Mesenchymal stem cell (in vitro differentiated cells and primary cell): ENCODE measurements around the gene PRSS12.

Experiments used
- DNase-seq: peaks from one replicate; pipeline ENCODE4 v3.0.0-alpha.2; 2013
- H2AFZ ChIP-seq: one replicate; pipeline ENCODE4 v1.6.1; 2013; ENCODE audit warnings: low read depth, mild to moderate bottlenecking, control low read depth, inconsistent platforms, low read length, moderate library complexity
- H2AK5ac ChIP-seq: 2 replicates; pipeline ENCODE4 v1.6.1; 2013; ENCODE audit warnings: low read length, moderate library complexity, mild to moderate bottlenecking, inconsistent platforms; ENCODE audit not compliant: severe bottlenecking
- H2BK120ac ChIP-seq: one replicate; pipeline ENCODE4 v1.6.1; 2013; ENCODE audit warnings: low read depth, mild to moderate bottlenecking, inconsistent platforms, low read length, moderate library complexity
- H2BK12ac ChIP-seq, 2 experiments: one replicate each; pipeline ENCODE4 v1.6.1; 2013; ENCODE audit warnings: inconsistent platforms in 2 of 2, low read length in 2 of 2, mild to moderate bottlenecking in 2 of 2, moderate library complexity in 2 of 2, control low read depth in 1 of 2
- H2BK15ac ChIP-seq: one replicate; pipeline ENCODE4 v1.6.1; 2013; ENCODE audit warnings: mild to moderate bottlenecking, low read depth, inconsistent platforms; ENCODE audit not compliant: poor library complexity, severe bottlenecking
- H2BK5ac ChIP-seq: 2 replicates; pipeline ENCODE4 v1.6.1; 2013; ENCODE audit warnings: low read depth, mild to moderate bottlenecking, low read length, control low read depth, inconsistent platforms; ENCODE audit not compliant: poor library complexity, severe bottlenecking
- H3K14ac ChIP-seq, 2 experiments: one replicate each; pipeline ENCODE4 v1.6.1; 2013; ENCODE audit warnings: inconsistent platforms in 2 of 2, low read length in 2 of 2, control low read depth in 1 of 2, mild to moderate bottlenecking in 1 of 2, moderate library complexity in 1 of 2
- H3K18ac ChIP-seq, 2 experiments: one replicate each; pipeline ENCODE4 v1.6.1; 2013; ENCODE audit warnings: inconsistent platforms in 2 of 2, low read length in 2 of 2, control low read depth in 1 of 2, low read depth in 1 of 2, mild to moderate bottlenecking in 1 of 2
- H3K23ac ChIP-seq, 2 experiments: one replicate each; pipeline ENCODE4 v1.6.1; 2013; ENCODE audit warnings: inconsistent platforms in 2 of 2, low read length in 2 of 2, mild to moderate bottlenecking in 2 of 2, moderate library complexity in 2 of 2, control low read depth in 1 of 2
- H3K27ac ChIP-seq: 2 replicates; pipeline ENCODE4 v1.5.1; 2013; ENCODE audit warnings: mild to moderate bottlenecking, moderate library complexity, low read length, control low read depth, inconsistent platforms; ENCODE audit not compliant: poor library complexity, severe bottlenecking
- H3K27me3 ChIP-seq, 2 experiments: 2 replicates each; pipeline versions ENCODE4 v1.6.1 to v1.7.0; 2013; ENCODE audit warnings: low read length in 2 of 2, mild to moderate bottlenecking in 2 of 2, moderate library complexity in 2 of 2, control low read depth in 1 of 2, inconsistent platforms in 1 of 2; ENCODE audit not compliant: control insufficient read depth in 1 of 2, insufficient read depth in 1 of 2
- H3K36me3 ChIP-seq, 2 experiments: 2 replicates each; pipeline versions ENCODE4 v1.6.1 to v1.7.0; 2013; ENCODE audit warnings: low read length in 2 of 2, control low read depth in 1 of 2, inconsistent platforms in 1 of 2, low read depth in 1 of 2, mild to moderate bottlenecking in 1 of 2; ENCODE audit not compliant: insufficient read depth in 2 of 2, control insufficient read depth in 1 of 2
- H3K4ac ChIP-seq, 2 experiments: one replicate each; pipeline ENCODE4 v1.6.1; 2013; ENCODE audit warnings: inconsistent platforms in 2 of 2, low read length in 2 of 2, mild to moderate bottlenecking in 2 of 2, moderate library complexity in 2 of 2, control low read depth in 1 of 2, low read depth in 1 of 2
- H3K4me1 ChIP-seq: 2 replicates; pipeline ENCODE4 v1.6.1; 2013; ENCODE audit warnings: low read depth, low read length, control low read depth; ENCODE audit not compliant: control insufficient read depth, insufficient read depth
- H3K4me2 ChIP-seq: 2 replicates; pipeline ENCODE4 v1.6.1; 2013; ENCODE audit warnings: low read length, mild to moderate bottlenecking, inconsistent platforms; ENCODE audit not compliant: poor library complexity, severe bottlenecking
- H3K4me3 ChIP-seq, 2 experiments: 2 replicates each; pipeline versions ENCODE4 v1.5.1 to v1.7.0; 2013; ENCODE audit warnings: low read length in 2 of 2, mild to moderate bottlenecking in 2 of 2, control low read depth in 1 of 2, low read depth in 1 of 2; ENCODE audit not compliant: insufficient read depth in 1 of 2
- H3K79me1 ChIP-seq: replicated peaks from 2 replicates; pipeline ENCODE4 v1.6.1; 2013; ENCODE audit warnings: mild to moderate bottlenecking, control low read depth, low read length, inconsistent platforms; ENCODE audit not compliant: poor library complexity, severe bottlenecking
- H3K9ac ChIP-seq: 2 replicates; pipeline ENCODE4 v1.7.0; 2013; ENCODE audit warnings: mild to moderate bottlenecking, low read length, moderate library complexity
- H3K9me3 ChIP-seq: 2 replicates; pipeline ENCODE4 v1.7.0; 2013; ENCODE audit warnings: mild to moderate bottlenecking, low read length; ENCODE audit not compliant: control insufficient read depth
- H4K8ac ChIP-seq: one replicate; pipeline ENCODE4 v1.6.1; 2013; ENCODE audit warnings: inconsistent platforms, mild to moderate bottlenecking, low read length, moderate library complexity
- H4K91ac ChIP-seq: one replicate; pipeline ENCODE4 v1.6.1; 2013; ENCODE audit warnings: mild to moderate bottlenecking, low read length, inconsistent platforms
- WGBS: methylation state at CpG from one replicate; pipeline ENCODE4 v1.1.7; 2013; ENCODE audit warnings: mixed read lengths; 5-methylcytosine and 5-hydroxymethylcytosine counted together

Gene PRSS12

DNA sequence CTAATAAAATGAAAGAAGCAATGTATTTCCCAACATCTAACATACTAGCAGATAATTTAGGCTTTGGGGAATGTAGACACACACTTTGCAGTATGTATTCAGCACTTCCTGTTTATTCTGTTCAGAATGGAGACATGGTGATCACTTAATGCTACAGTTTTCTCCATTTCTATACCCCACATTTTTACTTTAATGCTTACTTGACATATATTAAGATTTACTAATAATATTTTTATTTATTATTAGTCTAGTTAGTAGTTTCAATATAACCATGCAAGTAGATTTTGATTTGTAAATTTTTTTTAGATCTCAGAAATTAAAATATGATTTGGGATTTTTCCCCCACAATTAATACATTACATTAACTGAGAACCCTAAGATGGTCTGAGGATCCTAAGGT, 98.4 kb downstream of the PRSS12 start:
- no peaks in the 10 kb centered on the region for H3K36me3 ChIP-seq
- H3K9me3 ChIP-seq, result no peaks in the 10 kb centered on the region
- H3K4me1 ChIP-seq, result no peaks in the 10 kb centered on the region
- H2BK5ac ChIP-seq, result no peak overlapping the region
- no peak overlapping the region for H3K4ac ChIP-seq
- no peak overlapping the region for H4K8ac ChIP-seq
- H3K18ac ChIP-seq, result no peak overlapping the region
- no peak overlapping the region for H2BK120ac ChIP-seq
- no peak overlapping the region for H2BK15ac ChIP-seq
- no peak overlapping the region for H3K4me3 ChIP-seq
- no peaks in the 10 kb centered on the region for H3K27me3 ChIP-seq
- no peak overlapping the region for H4K91ac ChIP-seq
- no peak overlapping the region for H2BK12ac ChIP-seq
- H3K23ac ChIP-seq, result no peak overlapping the region
- no peak overlapping the region for H2AK5ac ChIP-seq
- H3K27ac ChIP-seq, result no peak overlapping the region
- DNase-seq, result no peak
- H3K14ac ChIP-seq, result no peak overlapping the region
- H2AFZ ChIP-seq, result no peak overlapping the region
- no peak overlapping the region for H3K9ac ChIP-seq
- no peaks in the 10 kb centered on the region for H3K79me1 ChIP-seq
- no peak overlapping the region for H3K4me2 ChIP-seq

DNA sequence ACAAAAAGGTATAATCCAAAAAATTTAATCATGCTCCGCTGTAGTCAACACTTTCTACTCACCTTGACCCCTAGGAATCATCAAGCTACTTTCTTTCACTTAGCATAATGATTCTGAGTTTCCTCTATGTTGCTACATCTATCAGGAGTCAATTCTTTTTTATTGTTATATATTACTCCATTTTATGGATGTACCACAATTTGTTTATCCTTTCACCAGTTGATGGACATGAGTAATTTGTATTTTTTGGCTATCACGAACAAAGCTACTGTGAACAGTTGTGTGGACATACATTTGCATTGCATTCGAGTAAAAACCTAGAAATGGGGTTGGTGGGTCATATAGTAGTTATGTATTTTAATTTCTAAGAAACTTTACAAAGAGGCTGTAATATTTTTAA, 102.9 kb downstream of the PRSS12 start:
- no peak overlapping the region for H3K4me3 ChIP-seq
- H3K4ac ChIP-seq, result no peak overlapping the region
- H3K14ac ChIP-seq, result no peak overlapping the region
- no peak overlapping the region for H2AFZ ChIP-seq
- no peak overlapping the region for H4K91ac ChIP-seq
- H3K79me1 ChIP-seq, result no peaks in the 10 kb centered on the region
- no peak overlapping the region for H2AK5ac ChIP-seq
- H2BK15ac ChIP-seq, result no peak overlapping the region
- H3K27me3 ChIP-seq, result no peaks in the 10 kb centered on the region
- H3K4me1 ChIP-seq, result no peaks in the 10 kb centered on the region
- H3K23ac ChIP-seq, result no peak overlapping the region
- H3K9ac ChIP-seq, result no peak overlapping the region
- H3K27ac ChIP-seq, result no peak overlapping the region
- H2BK120ac ChIP-seq, result no peak overlapping the region
- H3K4me2 ChIP-seq, result no peak overlapping the region
- H4K8ac ChIP-seq, result no peak overlapping the region
- no peak overlapping the region for H2BK12ac ChIP-seq
- H3K9me3 ChIP-seq, result no peaks in the 10 kb centered on the region
- H3K36me3 ChIP-seq, result no peaks in the 10 kb centered on the region
- 78% methylated on average over 2 of the region's 3 CpGs for WGBS
- no peak overlapping the region for H3K18ac ChIP-seq
- no peak overlapping the region for H2BK5ac ChIP-seq
- no peak for DNase-seq

DNA sequence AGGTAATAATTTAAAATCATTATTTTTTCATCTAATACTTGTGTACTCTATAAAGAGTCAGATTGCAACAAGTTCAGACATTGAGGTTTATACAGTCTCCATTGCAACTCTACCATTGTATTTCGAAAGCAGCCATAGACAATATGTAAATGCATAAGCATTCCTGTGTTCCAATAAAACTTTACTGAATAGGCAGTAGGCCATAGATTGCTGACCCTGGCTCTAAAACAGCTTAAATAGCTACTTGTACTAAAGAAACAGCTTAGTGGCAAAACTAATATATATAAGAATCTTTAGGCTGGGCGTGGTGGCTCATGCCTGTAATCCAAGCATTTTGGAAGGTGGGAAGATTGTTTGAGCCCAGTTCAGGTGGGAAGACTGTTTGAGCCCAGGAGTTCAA, 115.3 kb downstream of the PRSS12 start:
- Histone ChIP-seq H2AK5ac (no peak overlapping the region), H2BK120ac (no peak overlapping the region), H4K91ac (no peak overlapping the region), H3K9ac (no peak overlapping the region), H3K36me3 (no peaks in the 10 kb centered on the region), H2BK5ac (no peak overlapping the region), H2BK15ac (no peak overlapping the region), H3K4me3 (no peak overlapping the region), H3K4ac (no peak overlapping the region), H3K9me3 (no peaks in the 10 kb centered on the region), H2AFZ (no peak overlapping the region), H3K4me1 (no peaks in the 10 kb centered on the region), H3K79me1 (no peaks in the 10 kb centered on the region), H2BK12ac (no peak overlapping the region), H3K27ac (no peak overlapping the region), H3K23ac (no peak overlapping the region), H3K14ac (no peak overlapping the region), H4K8ac (no peak overlapping the region), H3K27me3 (no peaks in the 10 kb centered on the region), H3K18ac (no peak overlapping the region), H3K4me2 (no peak overlapping the region)
- 95% methylated on average over 2 of the region's 2 CpGs for WGBS
- DNase-seq, result no peak

DNA sequence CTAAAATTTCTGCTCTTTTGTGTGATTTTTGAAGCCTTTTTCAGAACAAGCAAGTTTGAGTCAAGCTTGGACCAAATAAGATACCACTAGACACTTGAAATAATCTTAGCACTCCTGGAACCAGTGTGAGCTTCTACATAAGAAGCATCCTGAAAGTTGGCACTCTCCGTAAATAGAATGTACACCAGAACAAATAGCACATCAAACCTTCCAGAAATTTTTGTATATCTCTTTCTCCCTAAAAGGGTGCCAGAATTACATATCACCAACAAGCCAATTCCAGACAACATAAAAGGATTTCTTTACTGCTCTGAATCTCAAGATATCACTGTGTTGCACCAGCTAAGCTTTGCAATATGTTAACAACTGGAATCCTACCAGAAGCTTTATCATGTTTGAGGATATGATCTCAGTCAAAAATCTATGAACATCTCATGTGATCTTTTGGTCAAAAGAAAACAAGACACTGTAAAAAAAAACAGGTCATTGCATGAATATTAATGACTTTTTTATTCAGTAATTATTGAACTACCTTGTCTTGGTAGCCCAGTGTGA, 117.2 kb downstream of the PRSS12 start:
- no peak overlapping the region for H2BK15ac ChIP-seq
- no peak overlapping the region for H3K9ac ChIP-seq
- H3K36me3 ChIP-seq, result no peaks in the 10 kb centered on the region
- WGBS, result 97% methylated on average over 1 of the region's 1 CpG
- no peaks in the 10 kb centered on the region for H3K4me1 ChIP-seq
- H3K4me3 ChIP-seq, result no peak overlapping the region
- H2BK5ac ChIP-seq, result no peak overlapping the region
- H2BK12ac ChIP-seq, result no peak overlapping the region
- H2BK120ac ChIP-seq, result no peak overlapping the region
- no peak overlapping the region for H2AK5ac ChIP-seq
- no peak overlapping the region for H4K8ac ChIP-seq
- no peak overlapping the region for H3K18ac ChIP-seq
- H3K14ac ChIP-seq, result no peak overlapping the region
- no peak overlapping the region for H4K91ac ChIP-seq
- no peaks in the 10 kb centered on the region for H3K27me3 ChIP-seq
- no peak for DNase-seq
- no peak overlapping the region for H3K4ac ChIP-seq
- H3K79me1 ChIP-seq, result no peaks in the 10 kb centered on the region
- H2AFZ ChIP-seq, result no peak overlapping the region
- no peak overlapping the region for H3K27ac ChIP-seq
- no peak overlapping the region for H3K23ac ChIP-seq
- H3K4me2 ChIP-seq, result no peak overlapping the region
- H3K9me3 ChIP-seq, result no peaks in the 10 kb centered on the region
